T-helper 2 cell treated with Interferon-gamma antibody and Interleukin-4, amounts not matched to agents 5 μg/mL and 100 μg/mL, for 36 hours (primary cell): Measurements from ENCODE around the gene RASL12.
"Not testable (repeated sequence)": the region's sequence is repeated elsewhere in the genome, so short reads cannot be mapped to it uniquely, and the experiment has no call there.

Experiments used
- DNase-seq: peaks from one replicate; pipeline ENCODE4 v3.0.0; 2021; ENCODE audit warnings: low spot score
- H3K27ac Mint-ChIP-seq: one replicate; pipeline ENCODE4 v1.8.0; 2021; ENCODE audit warnings: mild to moderate bottlenecking, mixed read lengths
- H3K27me3 Mint-ChIP-seq: one replicate; pipeline ENCODE4 v1.8.0; 2021; ENCODE audit warnings: low read depth, mixed read lengths
- H3K36me3 Mint-ChIP-seq: one replicate; pipeline ENCODE4 v1.8.0; 2021; ENCODE audit warnings: low read depth, mixed read lengths
- H3K4me1 Mint-ChIP-seq: one replicate; pipeline ENCODE4 v1.8.0; 2021; ENCODE audit warnings: low read depth, mixed read lengths
- H3K4me3 Mint-ChIP-seq: one replicate; pipeline ENCODE4 v1.8.0; 2022; ENCODE audit warnings: mild to moderate bottlenecking, moderate library complexity, mixed read lengths
- H3K9me3 Mint-ChIP-seq: one replicate; pipeline ENCODE4 v1.8.0; 2021; ENCODE audit warnings: mixed read lengths

RASL12 gene

DNA sequence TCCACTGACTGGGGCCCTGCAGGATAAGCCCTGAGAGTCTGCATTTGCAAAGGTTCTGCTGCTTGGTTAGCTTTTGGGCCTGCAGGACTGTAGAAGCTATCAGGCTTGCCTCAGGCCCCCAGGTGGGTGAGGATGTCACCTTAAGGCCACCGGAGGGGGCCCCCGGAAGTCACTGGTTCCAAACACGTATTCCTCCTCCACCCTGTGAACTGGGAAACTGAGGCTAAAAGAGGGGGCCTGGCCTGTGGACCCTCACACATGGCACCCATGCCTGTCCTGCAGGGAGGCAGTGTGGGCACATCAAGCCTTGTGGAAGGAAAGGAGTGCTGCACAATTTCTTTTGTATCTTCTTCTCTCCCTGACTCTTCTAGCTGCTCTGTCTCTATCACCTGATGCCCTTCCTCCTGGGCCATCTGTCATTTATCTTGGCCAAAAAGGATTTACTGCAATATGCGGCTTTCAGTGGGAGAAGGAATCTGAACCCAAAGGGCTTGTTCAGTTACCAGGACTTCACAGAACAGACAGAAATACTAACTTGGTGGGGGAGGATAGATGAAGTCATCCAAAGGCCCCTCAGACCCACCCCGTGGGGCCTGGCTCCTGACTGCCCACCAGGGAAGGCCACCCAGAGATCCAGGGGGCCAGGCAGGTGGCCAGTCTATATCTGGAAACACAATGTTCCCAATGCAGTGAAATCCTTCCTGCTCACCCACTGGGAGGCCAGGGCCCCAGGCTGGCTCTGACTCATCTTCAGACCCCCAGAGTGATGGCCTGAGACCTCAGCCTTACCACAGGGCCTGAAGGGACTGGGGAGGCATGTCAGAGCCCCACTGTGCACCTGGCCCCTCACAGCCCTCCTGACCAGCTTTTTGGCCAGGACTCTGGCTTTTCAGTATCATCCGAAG lies 28.9 kb upstream of the RASL12 start:
- Mint-ChIP-seq H3K27me3 (no peaks in the 10 kb centered on the region), H3K4me3 (no peak overlapping the region), H3K9me3 (no peaks in the 10 kb centered on the region), H3K36me3 (peaks cover 14% of the 10 kb centered on the region), H3K4me1 (peaks cover 1% of the 10 kb centered on the region), H3K27ac (no peak overlapping the region)
- DNase-seq = no peak

DNA sequence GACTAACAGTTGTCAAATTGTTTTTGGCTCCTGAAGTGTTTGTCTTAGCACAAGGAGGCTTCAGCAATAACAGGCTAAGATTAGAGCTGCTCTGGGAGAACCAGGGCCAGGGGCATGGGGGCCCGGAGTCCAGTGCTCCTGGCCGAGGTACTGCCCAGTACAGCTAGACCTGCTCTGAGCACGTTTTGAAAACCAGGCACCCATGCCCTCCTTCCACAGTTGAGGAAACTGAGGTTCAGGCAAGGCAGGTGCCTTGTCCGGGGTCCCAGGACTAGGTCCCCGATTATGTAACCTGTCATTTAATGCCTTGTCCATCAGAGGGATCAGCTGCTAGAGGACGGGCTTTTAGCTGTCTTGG lies 27.9 kb upstream of the RASL12 start:
- peaks cover 10% of the 10 kb centered on the region for H3K36me3 Mint-ChIP-seq
- no peaks in the 10 kb centered on the region for H3K27me3 Mint-ChIP-seq
- no peak overlapping the region for H3K4me3 Mint-ChIP-seq
- H3K9me3 Mint-ChIP-seq = no peaks in the 10 kb centered on the region
- no peaks in the 10 kb centered on the region for H3K4me1 Mint-ChIP-seq
- DNase-seq = no peak
- no peak overlapping the region for H3K27ac Mint-ChIP-seq

DNA sequence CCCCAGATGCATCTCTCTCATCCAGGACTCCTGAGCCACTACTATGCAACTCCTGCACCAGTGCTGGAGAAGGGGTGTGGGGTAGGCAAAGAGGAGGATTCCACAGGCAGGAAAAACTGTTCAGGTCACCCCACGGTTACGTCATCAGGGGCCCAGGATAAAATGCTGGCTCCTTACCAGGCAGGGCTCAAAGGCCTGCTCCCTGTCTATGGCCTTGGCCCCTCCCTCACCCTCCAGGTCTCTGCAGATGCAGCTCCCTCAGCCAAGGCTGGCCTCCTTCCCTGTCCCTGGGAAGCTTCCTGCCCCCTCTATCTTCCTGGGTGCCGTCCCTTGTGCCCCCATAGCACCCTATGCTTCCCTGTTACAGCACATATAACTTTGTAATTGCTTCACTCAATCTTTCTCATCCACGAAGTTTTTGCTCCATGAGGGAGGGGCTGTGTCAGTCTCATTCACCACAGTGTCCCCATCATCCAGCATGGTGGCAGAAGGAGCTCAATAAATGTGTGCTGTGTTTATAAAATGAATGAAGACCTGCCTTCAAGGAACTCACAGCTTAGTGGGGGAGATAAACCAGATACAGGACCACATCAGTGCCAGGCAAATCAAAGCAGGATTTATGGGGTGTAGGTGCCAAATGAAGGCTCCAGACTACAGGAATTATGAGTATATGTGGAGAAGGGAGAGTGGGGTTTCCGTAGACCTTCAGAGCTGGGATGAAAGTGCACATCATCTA lies 27.4 kb upstream of the RASL12 start:
- Mint-ChIP-seq H3K36me3 (peaks cover 10% of the 10 kb centered on the region), H3K4me3 (no peak overlapping the region), H3K9me3 (no peaks in the 10 kb centered on the region), H3K4me1 (no peaks in the 10 kb centered on the region), H3K27me3 (no peaks in the 10 kb centered on the region), H3K27ac (no peak overlapping the region)
- DNase-seq = no peak

DNA sequence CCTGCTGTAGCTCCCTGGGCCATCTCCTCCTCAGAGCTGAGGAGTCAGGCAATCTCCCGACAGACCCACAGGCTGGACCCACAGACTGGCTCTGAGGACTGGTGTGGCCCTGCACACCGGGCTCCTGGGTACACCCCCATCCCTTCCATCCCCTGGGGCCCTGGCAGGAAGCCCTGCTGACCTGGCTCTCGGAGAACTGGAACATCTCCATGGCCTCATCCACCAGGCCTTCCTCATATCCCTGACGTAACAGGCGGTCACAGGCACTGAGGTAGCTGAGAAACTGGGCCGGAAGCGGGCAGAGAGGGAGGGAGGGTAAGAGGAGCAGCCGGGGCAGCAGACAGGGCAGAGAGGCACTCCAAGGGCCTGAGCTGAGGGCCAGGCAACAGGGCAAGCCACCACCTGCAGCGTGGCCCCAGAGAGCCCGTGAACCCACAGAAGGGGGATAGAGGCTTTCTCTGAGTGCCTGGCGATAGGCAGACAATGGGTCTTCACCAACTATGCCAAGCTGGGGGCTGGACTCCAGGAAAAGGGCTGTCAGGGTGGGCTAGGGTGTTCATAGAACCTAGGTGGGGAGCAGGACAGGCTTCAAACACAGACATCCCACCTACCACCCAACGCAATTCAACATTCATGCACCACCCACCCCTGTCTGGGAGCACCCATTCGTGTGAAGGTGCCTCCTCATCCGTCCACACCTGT lies 26.7 kb upstream of the RASL12 start:
- Mint-ChIP-seq H3K36me3 (peaks cover 10% of the 10 kb centered on the region), H3K9me3 (no peaks in the 10 kb centered on the region), H3K27ac (no peak overlapping the region), H3K4me3 (no peak overlapping the region), H3K4me1 (no peaks in the 10 kb centered on the region), H3K27me3 (no peaks in the 10 kb centered on the region)
- no peak for DNase-seq

DNA sequence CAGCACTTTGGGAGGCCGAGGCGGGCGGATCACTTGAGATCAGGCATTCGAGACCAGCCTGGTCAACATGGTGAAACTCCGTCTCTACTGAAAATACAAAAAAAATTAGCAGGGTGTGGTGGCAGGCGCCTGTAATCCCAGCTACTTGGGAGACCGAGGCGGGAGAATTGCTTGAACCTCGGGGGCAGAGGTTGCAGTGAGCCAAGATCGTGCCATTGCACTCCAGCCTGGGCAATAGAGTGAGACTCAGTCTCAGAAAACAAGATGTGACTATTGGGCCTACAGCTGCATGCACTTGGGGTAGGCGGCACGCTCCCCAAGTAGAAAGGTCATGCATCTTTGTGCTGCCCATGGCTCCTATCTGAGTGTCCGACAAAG lies 26.0 kb upstream of the RASL12 start:
- not testable (repeated sequence) for DNase-seq, H3K4me1 Mint-ChIP-seq, H3K27me3 Mint-ChIP-seq, H3K36me3 Mint-ChIP-seq, H3K27ac Mint-ChIP-seq, H3K4me3 Mint-ChIP-seq, H3K9me3 Mint-ChIP-seq

DNA sequence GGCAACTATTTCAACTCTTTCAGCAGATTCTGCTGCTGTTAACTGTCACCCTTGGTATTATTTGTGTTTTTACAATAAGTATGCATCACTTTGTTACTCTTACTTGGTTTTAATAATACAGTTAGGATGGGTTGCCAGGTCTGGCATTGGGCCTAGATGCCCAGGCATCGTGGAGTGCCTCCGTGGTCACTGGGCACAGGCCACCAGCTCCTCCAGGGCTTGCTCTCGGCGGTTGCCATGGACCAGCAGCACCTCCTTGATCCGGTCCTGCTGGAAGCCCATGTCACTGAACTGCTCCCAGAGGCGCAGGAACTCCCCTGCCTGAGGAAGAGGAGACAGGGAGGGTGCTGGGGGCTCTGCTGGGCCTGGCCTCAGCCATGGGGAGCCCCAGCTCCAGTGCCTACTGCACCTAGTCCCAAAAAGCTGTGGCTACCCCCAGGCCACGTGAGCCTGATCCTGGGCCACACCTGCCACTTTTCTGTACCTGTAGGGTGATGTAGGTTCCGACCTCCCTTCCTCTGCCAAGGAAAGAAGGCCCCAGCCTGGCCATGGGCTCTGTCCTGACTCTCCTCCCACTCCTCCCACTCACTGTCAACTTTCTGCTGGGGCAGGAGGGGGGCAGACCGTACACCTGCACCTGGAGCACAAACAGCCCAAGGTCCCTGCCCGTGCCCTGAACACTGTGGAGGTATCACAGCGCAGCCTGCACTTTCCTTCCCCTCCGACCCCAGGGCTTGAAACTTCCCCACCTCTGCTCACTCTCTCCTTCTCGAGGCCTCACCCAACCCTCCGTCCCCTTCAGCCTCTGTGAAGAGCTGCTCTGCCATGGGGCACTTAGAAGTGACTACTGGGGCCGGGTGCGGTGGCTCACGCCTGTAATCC lies 25.4 kb upstream of the RASL12 start:
- Mint-ChIP-seq H3K27ac (no peak overlapping the region), H3K4me3 (no peak overlapping the region), H3K27me3 (no peaks in the 10 kb centered on the region), H3K4me1 (no peaks in the 10 kb centered on the region), H3K9me3 (no peaks in the 10 kb centered on the region), H3K36me3 (peaks cover 2% of the 10 kb centered on the region)
- no peak for DNase-seq

DNA sequence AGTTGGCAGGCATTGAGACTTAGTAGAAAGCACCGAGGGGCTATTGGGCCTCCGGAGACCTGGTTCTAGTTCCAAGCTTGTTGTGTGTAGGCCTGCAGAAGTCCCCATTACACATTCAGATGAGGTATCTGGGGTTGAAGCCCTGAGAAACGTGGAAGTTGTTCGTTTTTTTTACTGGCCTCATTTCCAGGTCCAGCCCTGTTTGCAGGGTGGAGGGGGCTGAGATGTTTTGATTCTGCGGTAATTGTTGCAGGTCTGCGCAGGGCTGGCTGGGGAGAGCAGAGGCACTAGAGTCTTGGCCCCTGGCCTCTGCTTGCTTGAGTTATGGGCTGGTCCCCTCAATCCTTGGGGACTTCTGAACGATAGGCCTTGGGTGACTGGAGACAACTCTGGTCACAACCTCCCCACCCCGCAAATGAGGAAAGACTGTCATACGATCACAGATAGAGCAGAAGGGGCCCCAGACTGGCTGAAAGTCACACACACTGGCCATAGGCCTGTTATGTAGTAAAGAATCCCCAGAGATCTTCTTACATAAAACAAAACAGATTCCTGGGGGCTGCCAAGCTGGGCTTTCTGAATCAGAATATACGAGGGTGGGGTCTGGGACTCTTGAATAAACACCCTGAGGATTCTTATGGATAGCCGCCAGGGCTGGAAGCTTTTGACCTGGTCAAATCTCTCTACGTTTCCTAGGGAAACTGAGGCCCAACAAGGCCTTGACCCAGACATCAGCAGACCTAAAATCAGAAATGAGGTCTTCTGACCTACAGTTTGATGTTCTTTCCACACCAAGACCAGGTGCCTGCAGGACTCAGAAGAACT lies 24.4 kb upstream of the RASL12 start:
- H3K36me3 Mint-ChIP-seq = no peaks in the 10 kb centered on the region
- no peaks in the 10 kb centered on the region for H3K9me3 Mint-ChIP-seq
- H3K4me1 Mint-ChIP-seq = no peaks in the 10 kb centered on the region
- DNase-seq = no peak
- H3K27ac Mint-ChIP-seq = no peak overlapping the region
- H3K4me3 Mint-ChIP-seq = no peak overlapping the region
- H3K27me3 Mint-ChIP-seq = no peaks in the 10 kb centered on the region

DNA sequence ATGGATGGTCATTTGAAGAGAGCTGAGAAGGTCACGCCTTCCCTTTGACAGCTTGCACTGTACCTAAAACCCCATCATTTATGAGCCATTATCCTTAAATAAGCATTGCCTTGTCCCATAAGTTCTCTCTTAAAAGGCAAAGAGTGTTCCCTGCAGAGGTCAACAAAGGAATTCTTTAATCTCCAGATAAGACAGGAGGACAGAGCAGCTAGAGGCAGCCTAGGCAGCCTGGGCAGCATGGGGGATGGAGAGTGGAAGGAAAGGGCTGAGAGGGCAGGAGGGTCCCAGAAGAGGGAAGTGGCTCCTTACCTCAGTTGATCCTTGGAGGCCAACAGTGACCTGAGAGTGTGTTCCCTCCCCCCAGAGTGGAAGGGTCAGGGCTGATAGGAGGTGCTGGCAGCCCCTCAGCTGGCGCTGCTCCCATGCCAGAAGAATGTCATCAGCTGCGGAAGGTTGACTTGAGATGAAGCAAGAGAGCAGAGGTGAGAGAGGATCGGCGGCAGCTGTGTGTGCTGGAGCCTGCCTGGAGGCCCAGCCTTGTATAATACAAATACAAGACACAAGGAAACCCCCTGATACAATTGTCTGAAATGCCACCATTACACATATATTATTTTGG lies 21.5 kb upstream of the RASL12 start:
- Mint-ChIP-seq H3K9me3 (no peaks in the 10 kb centered on the region), H3K27ac (no peak overlapping the region), H3K4me1 (no peaks in the 10 kb centered on the region)

DNA sequence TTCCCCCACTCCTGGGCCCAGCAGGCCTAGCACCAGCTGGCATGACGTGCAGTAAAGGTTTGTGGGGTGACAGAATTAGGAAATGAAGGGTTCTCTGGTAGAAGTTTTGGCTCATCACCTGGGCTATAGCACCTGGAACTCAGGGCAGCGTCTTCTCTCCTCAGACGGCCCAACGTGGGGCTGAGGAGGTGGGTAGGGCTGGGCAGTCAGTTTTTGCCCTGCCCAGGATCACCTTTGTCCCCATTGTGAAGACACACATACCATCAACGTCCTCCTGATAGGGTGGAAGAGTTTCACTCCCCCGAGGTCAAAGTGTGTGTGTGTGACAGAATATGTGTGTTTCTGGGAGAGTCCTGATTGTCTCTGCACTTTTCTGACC lies 20.8 kb upstream of the RASL12 start:
- no peak for DNase-seq
- H3K27me3 Mint-ChIP-seq = peaks cover 5% of the 10 kb centered on the region
- no peaks in the 10 kb centered on the region for H3K4me1 Mint-ChIP-seq
- H3K9me3 Mint-ChIP-seq = no peaks in the 10 kb centered on the region
- no peak overlapping the region for H3K4me3 Mint-ChIP-seq
- no peaks in the 10 kb centered on the region for H3K36me3 Mint-ChIP-seq
- H3K27ac Mint-ChIP-seq = no peak overlapping the region

More for the DNA sequence above, 21.5 kb upstream of the RASL12 start:
- Mint-ChIP-seq H3K27me3 (no peaks in the 10 kb centered on the region), H3K4me3 (no peak overlapping the region), H3K36me3 (no peaks in the 10 kb centered on the region)
- no peak for DNase-seq

DNA sequence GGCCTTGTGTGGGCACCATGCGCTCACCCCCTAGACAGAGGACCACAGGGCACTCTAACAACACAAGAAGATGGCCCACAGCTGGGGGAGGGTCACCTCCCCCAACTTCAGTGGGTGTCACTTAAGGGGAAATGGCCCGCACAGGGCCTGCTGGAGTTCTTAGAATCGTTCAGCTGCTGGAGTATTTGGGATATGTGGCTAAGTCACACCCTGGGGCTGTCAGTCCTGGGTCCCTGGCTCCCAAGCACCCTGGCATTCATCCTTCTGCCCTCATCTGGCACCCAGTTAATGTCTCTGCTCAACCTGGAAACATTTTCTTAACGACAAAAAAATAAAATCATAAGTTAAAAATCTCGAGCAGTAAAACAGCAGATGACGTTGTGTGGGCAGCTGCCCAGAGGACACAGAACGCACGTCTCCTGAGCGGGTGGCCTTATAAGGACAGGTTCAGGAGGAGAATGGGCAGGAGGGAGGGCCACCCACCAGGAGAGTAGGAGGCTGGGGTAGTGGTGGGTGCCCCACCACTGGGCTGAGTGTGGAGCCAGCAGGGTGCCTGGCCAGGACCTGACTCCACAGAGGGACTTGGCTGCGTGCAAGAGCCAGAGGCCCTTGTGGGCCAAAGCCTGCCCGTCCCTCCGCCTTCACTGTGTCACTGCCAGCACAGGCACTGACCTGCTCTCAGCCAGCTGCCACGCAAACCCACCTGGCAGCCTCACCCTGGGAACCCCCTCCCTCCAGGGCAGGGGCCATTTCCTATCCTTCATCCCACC lies 20.3 kb upstream of the RASL12 start:
- peaks cover 5% of the 10 kb centered on the region for H3K27me3 Mint-ChIP-seq
- no peak overlapping the region for H3K4me3 Mint-ChIP-seq
- no peaks in the 10 kb centered on the region for H3K36me3 Mint-ChIP-seq
- H3K4me1 Mint-ChIP-seq = no peaks in the 10 kb centered on the region
- no peak overlapping the region for H3K27ac Mint-ChIP-seq
- H3K9me3 Mint-ChIP-seq = no peaks in the 10 kb centered on the region
- no peak for DNase-seq

DNA sequence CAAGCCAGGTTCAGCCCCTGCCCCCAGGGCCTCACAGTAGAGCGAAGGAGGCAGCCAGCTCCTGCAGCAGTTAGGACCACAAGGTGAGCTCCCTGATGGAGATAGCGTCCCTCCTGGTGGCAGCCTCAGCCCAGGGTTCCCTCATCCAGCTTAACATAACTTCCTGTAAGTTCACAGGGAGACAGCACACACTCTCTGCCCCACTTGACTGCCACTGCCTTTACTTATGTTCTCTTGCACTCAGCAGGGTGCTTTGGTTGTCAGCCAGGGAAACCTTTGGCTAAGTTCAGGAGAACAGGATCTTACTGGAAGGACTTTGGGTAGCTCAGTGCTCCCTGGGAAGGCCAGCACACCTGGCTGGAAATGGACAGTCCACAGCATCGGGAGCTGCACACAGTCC lies 19.6 kb upstream of the RASL12 start:
- no peak overlapping the region for H3K27ac Mint-ChIP-seq
- no peaks in the 10 kb centered on the region for H3K9me3 Mint-ChIP-seq
- H3K27me3 Mint-ChIP-seq = peaks cover 10% of the 10 kb centered on the region
- H3K36me3 Mint-ChIP-seq = no peaks in the 10 kb centered on the region
- peaks cover 5% of the 10 kb centered on the region for H3K4me1 Mint-ChIP-seq
- no peak overlapping the region for H3K4me3 Mint-ChIP-seq
- no peak for DNase-seq

DNA sequence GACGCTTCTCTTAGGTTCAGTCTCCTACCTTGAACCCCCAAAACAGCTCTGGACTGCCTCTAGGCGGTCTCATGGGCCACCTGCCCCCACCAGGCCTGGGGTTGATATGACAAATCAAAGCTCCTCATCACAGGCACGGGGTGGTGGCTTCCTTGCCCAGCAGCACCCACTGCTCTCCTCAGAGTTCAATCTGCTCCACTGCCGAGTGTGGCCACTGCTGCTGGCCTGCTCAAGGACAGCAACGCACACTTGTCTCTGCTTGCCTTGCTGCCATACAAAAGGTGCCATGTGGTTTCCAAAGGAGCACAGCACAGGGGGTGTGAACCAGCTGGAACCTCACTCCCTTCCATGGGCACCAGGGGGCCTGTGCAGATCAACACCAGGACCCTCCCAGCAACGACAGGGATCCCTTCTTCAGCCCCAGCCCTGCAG lies 18.9 kb upstream of the RASL12 start:
- H3K27me3 Mint-ChIP-seq = peaks cover 12% of the 10 kb centered on the region
- no peaks in the 10 kb centered on the region for H3K36me3 Mint-ChIP-seq
- no peak overlapping the region for H3K27ac Mint-ChIP-seq
- DNase-seq = no peak
- peaks cover 8% of the 10 kb centered on the region for H3K4me1 Mint-ChIP-seq
- no peaks in the 10 kb centered on the region for H3K9me3 Mint-ChIP-seq
- H3K4me3 Mint-ChIP-seq = no peak overlapping the region
